ENCODE measurements around the gene COMMD7. TPM values are rescaled to one million over a fixed set of nuclear protein-coding genes. Genes with fewer than 3 reads are reported as not detected.

The COMMD7 gene
- polyA plus RNA-seq, 1 donor from 2014 or later: 35.6 TPM

GRCh38 chr20:32686530-32687179, 56.6 kb downstream of the COMMD7 start:
- no peaks in the 10 kb centered on the region for H3K36me3 ChIP-seq (ENCODE audit: insufficient read depth, low read length)
- no peak overlapping the region for H2AFZ ChIP-seq (ENCODE audit: low read depth, low read length)
- H3K9me2 ChIP-seq (ENCODE audit: insufficient read depth, low read length): no peaks in the 10 kb centered on the region
- H3K9ac ChIP-seq (ENCODE audit: low read length): no peak overlapping the region
- H4K20me1 ChIP-seq (ENCODE audit: insufficient read depth): no peaks in the 10 kb centered on the region
- H3K79me2 ChIP-seq (replicated peaks; ENCODE audit: insufficient read depth, low read length): no peaks in the 10 kb centered on the region
- no peak for TF ChIP-seq RAD21 (conservative IDR thresholded peaks at IDR 0.05)
- no peak for TF ChIP-seq SMC3 (conservative IDR thresholded peaks at IDR 0.05; ENCODE audit: poor library complexity)
- TF ChIP-seq POLR2AphosphoS5 (IDR thresholded peaks at IDR 0.05): no peak
- TF ChIP-seq EZH2 (IDR thresholded peaks at IDR 0.05; ENCODE audit: borderline replicate concordance, insufficient read depth, low read length, poor library complexity, severe bottlenecking): no peak
- TF ChIP-seq MXI1 (conservative IDR thresholded peaks at IDR 0.05; ENCODE audit: poor library complexity, severe bottlenecking): no peak
- no peak for TF ChIP-seq TAF1 (IDR thresholded peaks at IDR 0.05; ENCODE audit: low read depth)
- no peak for TF ChIP-seq REST (IDR thresholded peaks at IDR 0.05; ENCODE audit: borderline replicate concordance)
- TF ChIP-seq CTCF (IDR thresholded peaks at IDR 0.05; ENCODE audit: poor library complexity, severe bottlenecking): no peak
- TF ChIP-seq EP300 (conservative IDR thresholded peaks at IDR 0.05; ENCODE audit: poor library complexity, severe bottlenecking): no peak
- no peaks in the 10 kb centered on the region for H3K9me3 ChIP-seq (ENCODE audit: low read length)
- H3K27me3 ChIP-seq (ENCODE audit: insufficient read depth, low read depth, low read length): no peaks in the 10 kb centered on the region
- H3K4me3 ChIP-seq (ENCODE audit: low read length): no peak overlapping the region
- H3F3A ChIP-seq (ENCODE audit: insufficient read depth, low read length, poor library complexity, severe bottlenecking): no peaks in the 10 kb centered on the region
- H3K27ac ChIP-seq (ENCODE audit: low read length): no peak overlapping the region
- H3K4me2 ChIP-seq (ENCODE audit: low read length): no peak overlapping the region

- no peak overlapping the region for H3K9ac ChIP-seq (ENCODE audit: low read length)
- H2AFZ ChIP-seq (ENCODE audit: low read depth, low read length): no peak overlapping the region
- no peaks in the 10 kb centered on the region for H3K9me2 ChIP-seq (ENCODE audit: insufficient read depth, low read length)
- H3K9me3 ChIP-seq (ENCODE audit: low read length): no peaks in the 10 kb centered on the region
- no peak overlapping the region for H3K4me3 ChIP-seq (ENCODE audit: low read length)
- no peaks in the 10 kb centered on the region for H3K36me3 ChIP-seq (ENCODE audit: insufficient read depth, low read length)
- no peak overlapping the region for H3K4me2 ChIP-seq (ENCODE audit: low read length)
- no peak overlapping the region for H3K27ac ChIP-seq (ENCODE audit: low read length)
- no peaks in the 10 kb centered on the region for H3K27me3 ChIP-seq (ENCODE audit: insufficient read depth, low read depth, low read length)
- H3F3A ChIP-seq (ENCODE audit: insufficient read depth, low read length, poor library complexity, severe bottlenecking): no peaks in the 10 kb centered on the region
- H4K20me1 ChIP-seq (ENCODE audit: insufficient read depth): no peaks in the 10 kb centered on the region
- no peak for TF ChIP-seq TAF1 (IDR thresholded peaks at IDR 0.05; ENCODE audit: low read depth)
- H3K79me2 ChIP-seq (replicated peaks; ENCODE audit: insufficient read depth, low read length): no peaks in the 10 kb centered on the region
These were observed 57.4 kb downstream of the COMMD7 start for GRCh38 chr20:32685541-32686529.

Measured in neural cell (in vitro differentiated cells).